Measurements from ENCODE around the gene HBG2.

GRCh38 chr11:5269715-5270147, 15.2 kb upstream of the HBG2 start, which contains the start of gene HBE1:
- TF ChIP-seq CTCF (IDR thresholded peaks at IDR 0.05; ENCODE audit: insufficient read depth, low read length): no peak
- TF ChIP-seq POLR2AphosphoS5 (IDR thresholded peaks at IDR 0.05; ENCODE audit: low read depth): no peak
- no peak for TF ChIP-seq GABPA (IDR thresholded peaks at IDR 0.05; ENCODE audit: low read depth)
